ENCODE data around the gene HTD2. TPM values are rescaled to one million over a fixed set of nuclear protein-coding genes. Genes with fewer than 3 reads are reported as not detected.
"Not testable (repeated sequence)": the region's sequence is repeated elsewhere in the genome, so short reads cannot be mapped to it uniquely, and the experiment has no call there.

The HTD2 gene
- total RNA-seq, 2 donors from 2014 or later = 0.99 to 4.9 TPM

DNA sequence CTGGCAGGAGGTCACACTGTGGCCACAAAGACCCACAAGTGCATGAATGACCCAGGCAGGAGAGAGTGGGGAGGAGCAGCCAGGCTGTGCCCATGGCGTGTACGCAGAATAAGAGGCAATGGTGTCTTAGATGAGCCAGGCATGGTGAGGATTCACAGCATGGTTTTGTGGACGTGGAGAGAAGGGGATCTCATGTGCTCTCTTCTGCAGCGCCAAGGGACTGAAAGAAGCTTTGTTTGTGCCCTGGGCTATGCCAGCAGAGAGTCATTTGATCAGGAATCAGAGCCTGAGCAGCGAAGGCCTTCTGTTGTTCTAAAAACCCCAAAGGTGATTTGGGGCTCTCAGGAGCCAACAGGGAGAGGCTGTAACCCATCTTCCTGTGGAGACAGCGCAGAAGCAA is 19.0 kb upstream of the HTD2 start:
- H3K4me3 ChIP-seq = no peak overlapping the region
- no peak overlapping the region for H3K27ac ChIP-seq
- H3K4me1 ChIP-seq = no peaks in the 10 kb centered on the region
- 91 to 95% methylated on average over 6 of the region's 6 CpGs for WGBS, 2 donors
- H3K27me3 ChIP-seq = no peaks in the 10 kb centered on the region
- intact Hi-C loops (cut with DNase I) = no loop called here
- H3K36me3 ChIP-seq (replicated peaks in 1 of 2; ENCODE audit: insufficient read depth in 1 of 2, low read depth in 2 of 2) = no peaks in the 10 kb centered on the region
- no peak for TF ChIP-seq POLR2A (IDR thresholded peaks at IDR 0.05)
- TF ChIP-seq, protein P1, sequence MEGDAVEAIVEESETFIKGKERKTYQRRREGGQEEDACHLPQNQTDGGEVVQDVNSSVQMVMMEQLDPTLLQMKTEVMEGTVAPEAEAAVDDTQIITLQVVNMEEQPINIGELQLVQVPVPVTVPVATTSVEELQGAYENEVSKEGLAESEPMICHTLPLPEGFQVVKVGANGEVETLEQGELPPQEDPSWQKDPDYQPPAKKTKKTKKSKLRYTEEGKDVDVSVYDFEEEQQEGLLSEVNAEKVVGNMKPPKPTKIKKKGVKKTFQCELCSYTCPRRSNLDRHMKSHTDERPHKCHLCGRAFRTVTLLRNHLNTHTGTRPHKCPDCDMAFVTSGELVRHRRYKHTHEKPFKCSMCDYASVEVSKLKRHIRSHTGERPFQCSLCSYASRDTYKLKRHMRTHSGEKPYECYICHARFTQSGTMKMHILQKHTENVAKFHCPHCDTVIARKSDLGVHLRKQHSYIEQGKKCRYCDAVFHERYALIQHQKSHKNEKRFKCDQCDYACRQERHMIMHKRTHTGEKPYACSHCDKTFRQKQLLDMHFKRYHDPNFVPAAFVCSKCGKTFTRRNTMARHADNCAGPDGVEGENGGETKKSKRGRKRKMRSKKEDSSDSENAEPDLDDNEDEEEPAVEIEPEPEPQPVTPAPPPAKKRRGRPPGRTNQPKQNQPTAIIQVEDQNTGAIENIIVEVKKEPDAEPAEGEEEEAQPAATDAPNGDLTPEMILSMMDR (IDR thresholded peaks at IDR 0.05) = no peak
- ATAC-seq (no peak), DNase-seq (no peak)
- H3K9me3 ChIP-seq = no peaks in the 10 kb centered on the region

DNA sequence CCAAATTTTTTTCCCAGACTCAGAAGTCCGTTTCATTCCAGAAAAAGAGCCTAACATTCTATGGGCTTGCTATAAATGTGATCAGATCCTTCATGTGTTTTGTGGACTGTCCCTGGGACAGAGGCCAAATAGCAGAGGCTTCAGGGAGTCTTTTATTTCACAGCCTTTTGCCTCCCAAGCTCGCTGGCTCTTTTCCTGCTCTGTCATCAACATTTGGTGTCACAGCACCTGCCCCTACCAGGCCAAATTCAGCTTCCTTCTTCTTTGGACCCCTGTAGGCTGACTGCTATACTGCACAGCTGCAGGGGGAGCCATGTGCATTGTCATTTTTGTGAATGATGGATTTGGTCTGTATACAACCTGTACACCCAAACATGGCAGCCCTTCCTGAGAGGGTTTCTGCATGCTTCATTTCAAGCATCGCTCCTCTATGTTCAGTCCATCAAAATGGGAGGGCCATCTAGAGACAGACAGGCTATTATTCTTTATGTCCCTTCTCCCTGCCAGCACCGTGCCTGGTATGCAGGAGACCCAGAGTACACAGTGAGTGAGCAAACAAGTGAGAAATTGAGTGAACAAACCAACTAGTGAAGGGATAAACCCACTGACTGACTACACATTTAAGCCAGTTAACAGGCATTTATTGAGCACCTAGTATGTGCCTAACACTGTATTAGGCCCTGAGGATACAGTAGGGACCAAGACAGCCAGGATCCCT is 18.1 kb upstream of the HTD2 start:
- intact Hi-C loops (cut with DNase I) = no loop called here
- ATAC-seq (no peak), DNase-seq (no peak)
- no peak for TF ChIP-seq POLR2A (IDR thresholded peaks at IDR 0.05)
- TF ChIP-seq, protein P1 (IDR thresholded peaks at IDR 0.05) = no peak
- Histone ChIP-seq H3K27me3 (no peaks in the 10 kb centered on the region), H3K9me3 (no peaks in the 10 kb centered on the region), H3K4me1 (no peaks in the 10 kb centered on the region), H3K36me3 (replicated peaks in 1 of 2; ENCODE audit: insufficient read depth in 1 of 2, low read depth in 2 of 2) (no peaks in the 10 kb centered on the region), H3K27ac (no peak overlapping the region), H3K4me3 (no peak overlapping the region)
- WGBS, 2 donors = 83% methylated on average over 4 of the region's 4 CpGs

DNA sequence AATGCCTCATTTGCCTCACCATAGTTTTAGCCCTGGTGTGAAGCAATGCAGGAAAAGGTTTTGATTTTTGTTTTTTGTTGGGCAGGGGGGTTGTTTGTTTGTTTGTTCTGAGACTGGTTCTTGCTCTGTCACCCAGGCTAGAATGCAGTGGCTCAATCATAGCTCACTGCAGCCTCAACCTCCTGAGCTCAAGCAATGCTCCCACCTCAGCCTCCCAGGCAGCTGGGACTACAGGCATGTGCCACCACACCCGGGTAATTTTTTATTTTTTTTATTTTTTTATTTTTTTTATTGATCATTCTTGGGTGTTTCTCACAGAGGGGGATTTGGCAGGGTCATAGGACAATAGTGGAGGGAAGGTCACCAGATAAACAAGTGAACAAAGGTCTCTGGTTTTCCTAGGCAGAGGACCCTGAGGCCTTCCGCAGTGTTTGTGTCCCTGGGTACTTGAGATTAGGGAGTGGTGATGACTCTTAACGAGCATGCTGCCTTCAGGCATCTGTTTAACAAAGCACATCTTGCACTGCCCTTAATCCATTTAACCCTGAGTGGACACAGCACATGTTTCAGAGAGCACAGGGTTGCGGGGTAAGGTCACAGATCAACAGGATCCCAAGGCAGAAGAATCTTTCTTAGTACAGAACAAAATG is 17.2 kb upstream of the HTD2 start:
- H3K36me3 ChIP-seq (replicated peaks in 1 of 2; ENCODE audit: insufficient read depth in 1 of 2, low read depth in 2 of 2); H3K9me3 ChIP-seq; H3K27ac ChIP-seq; H3K4me3 ChIP-seq; ATAC-seq; H3K27me3 ChIP-seq; H3K4me1 ChIP-seq; DNase-seq; intact Hi-C loops (cut with DNase I): not testable (repeated sequence)
- WGBS, 2 donors = 83 to 88% methylated on average over 1 to 3 of the region's 4 CpGs

DNA sequence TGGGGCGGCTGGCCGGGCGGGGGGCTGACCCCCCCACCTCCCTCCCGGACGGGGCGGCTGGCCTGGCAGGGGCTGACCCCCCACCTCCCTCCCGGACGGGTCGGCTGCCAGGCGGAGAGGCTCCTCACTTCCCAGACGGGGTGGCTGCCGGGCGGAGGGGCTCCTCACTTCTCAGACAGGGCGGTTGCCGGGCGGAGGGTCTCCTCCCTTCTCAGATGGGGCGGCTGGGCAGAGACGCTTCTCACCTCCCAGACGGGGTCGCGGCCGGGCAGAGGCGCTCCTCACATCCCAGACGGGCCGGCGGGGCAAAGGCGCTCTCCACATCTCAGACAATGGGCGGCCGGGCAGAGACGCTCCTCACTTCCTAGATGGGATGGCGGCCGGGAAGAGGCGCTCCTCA is 15.9 kb upstream of the HTD2 start:
- intact Hi-C loops (cut with DNase I) = not testable (repeated sequence)
- WGBS, 2 donors = 100% methylated on average over 1 of the region's 33 CpGs; no CpG with 5 or more reads in 1 of the 2 donors

DNA sequence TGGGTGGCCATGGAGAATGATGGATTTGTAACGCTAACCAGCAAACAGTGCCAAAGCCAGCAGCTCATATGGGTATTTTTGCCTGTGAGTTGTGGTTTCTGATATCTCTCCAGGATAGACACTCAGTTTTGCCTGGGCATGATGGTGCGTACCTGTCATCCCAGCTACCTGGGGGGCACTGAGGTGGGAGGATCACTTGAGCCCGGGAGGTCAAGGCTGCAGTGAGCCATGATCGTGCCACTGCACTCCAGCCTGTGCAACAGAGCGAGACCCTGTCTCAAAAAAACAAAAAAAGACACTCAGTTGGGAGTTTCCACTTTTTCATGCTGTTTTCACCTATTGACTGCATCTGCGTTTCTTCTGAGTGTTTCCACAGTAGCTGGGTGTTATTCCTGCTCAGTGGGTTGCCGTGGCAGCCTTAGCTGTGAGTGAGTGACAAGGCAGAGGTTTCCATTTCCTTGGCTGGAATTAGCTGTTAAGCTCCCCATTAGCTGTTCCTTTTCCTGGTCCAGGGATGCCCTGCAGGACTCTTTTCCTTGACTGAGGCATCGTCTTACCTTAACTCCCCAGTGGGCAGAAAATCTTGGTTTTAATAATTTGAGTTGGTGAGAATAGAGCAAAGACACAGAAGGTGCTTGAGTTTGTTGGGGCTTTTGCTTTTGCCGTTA is 14.5 kb upstream of the HTD2 start:
- 76 to 81% methylated on average over 9 of the region's 9 CpGs for WGBS, 2 donors
- no peak for DNase-seq

More for the DNA sequence above, 15.9 kb upstream of the HTD2 start:
- H3K36me3 ChIP-seq (replicated peaks in 1 of 2; ENCODE audit: insufficient read depth in 1 of 2, low read depth in 2 of 2); H3K27me3 ChIP-seq; H3K4me3 ChIP-seq; DNase-seq; H3K27ac ChIP-seq; H3K9me3 ChIP-seq; H3K4me1 ChIP-seq; ATAC-seq: not testable (repeated sequence)

More for the DNA sequence above, 14.5 kb upstream of the HTD2 start:
- ATAC-seq = no peak
- Histone ChIP-seq H3K9me3 (no peaks in the 10 kb centered on the region), H3K27ac (no peak overlapping the region), H3K4me1 (no peaks in the 10 kb centered on the region), H3K27me3 (no peaks in the 10 kb centered on the region), H3K36me3 (replicated peaks in 1 of 2; ENCODE audit: insufficient read depth in 1 of 2, low read depth in 2 of 2) (no peaks in the 10 kb centered on the region), H3K4me3 (no peak overlapping the region)
- intact Hi-C loops (cut with DNase I) = no loop called here
- TF ChIP-seq POLR2A (IDR thresholded peaks at IDR 0.05) = no peak
- TF ChIP-seq, protein P1 (IDR thresholded peaks at IDR 0.05) = no peak
